Naive B cell (primary cell): Measurements from ENCODE around the gene ADGRB3. TPM values are rescaled to one million over a fixed set of nuclear protein-coding genes. Genes with fewer than 3 reads are reported as not detected.
"Not testable (repeated sequence)": the region's sequence is repeated elsewhere in the genome, so short reads cannot be mapped to it uniquely, and the experiment has no call there.

Source experiments
- ATAC-seq, 2 donors: fragments of 150-1000 bp; cut with Tn5 transposase; 2 replicates each; pipeline ENCODE4 v1.10.0; 2021; ENCODE audit warnings: low read depth in 2 of 2, mild to moderate bottlenecking in 2 of 2, moderate library complexity in 2 of 2
- DNase-seq: peaks from one replicate; pipeline ENCODE4 v3.0.0; 2022
- H3K27ac Mint-ChIP-seq, 6 donors: one replicate each; pipeline ENCODE4 v1.8.0; 2020 to 2022; ENCODE audit warnings: mild to moderate bottlenecking in 6 of 6, mixed read lengths in 6 of 6, moderate library complexity in 5 of 6, inconsistent platforms in 2 of 6
- H3K27me3 Mint-ChIP-seq, 3 donors: one replicate each; pipeline ENCODE4 v1.8.0; 2021 to 2022; ENCODE audit warnings: mixed read lengths in 3 of 3, mild to moderate bottlenecking in 1 of 3
- H3K36me3 Mint-ChIP-seq, 2 donors: one replicate each; pipeline ENCODE4 v1.8.0; 2020 to 2022; ENCODE audit warnings: mixed read lengths in 2 of 2, inconsistent platforms in 1 of 2, mild to moderate bottlenecking in 1 of 2
- H3K4me1 Mint-ChIP-seq, 3 donors: one replicate each; pipeline ENCODE4 v1.8.0; 2020 to 2022; ENCODE audit warnings: mixed read lengths in 3 of 3, inconsistent platforms in 1 of 3, mild to moderate bottlenecking in 1 of 3, moderate library complexity in 1 of 3
- H3K4me3 Mint-ChIP-seq, 8 donors: one replicate each; pipeline ENCODE4 v1.8.0; 2020 to 2022; ENCODE audit warnings: mild to moderate bottlenecking in 8 of 8, mixed read lengths in 8 of 8, moderate library complexity in 8 of 8, inconsistent platforms in 2 of 8
- H3K9me3 Mint-ChIP-seq, 7 donors: one replicate each; pipeline ENCODE4 v1.8.0; 2020 to 2022; ENCODE audit warnings: mixed read lengths in 7 of 7, mild to moderate bottlenecking in 5 of 7, inconsistent platforms in 2 of 7, moderate library complexity in 1 of 7
- polyA plus RNA-seq, 6 donors: library from polyadenylated mRNA; unstranded; fragments of 300-500 nt; fragmentation: Illumina TruSeq; gene quantifications; one replicate each; pipeline ENCODE4 v1.2.3, GENCODE V29; 2021; ENCODE audit warnings: low read depth in 6 of 6

The ADGRB3 gene
- polyA plus RNA-seq, 6 donors from 2014 or later = not detected

DNA sequence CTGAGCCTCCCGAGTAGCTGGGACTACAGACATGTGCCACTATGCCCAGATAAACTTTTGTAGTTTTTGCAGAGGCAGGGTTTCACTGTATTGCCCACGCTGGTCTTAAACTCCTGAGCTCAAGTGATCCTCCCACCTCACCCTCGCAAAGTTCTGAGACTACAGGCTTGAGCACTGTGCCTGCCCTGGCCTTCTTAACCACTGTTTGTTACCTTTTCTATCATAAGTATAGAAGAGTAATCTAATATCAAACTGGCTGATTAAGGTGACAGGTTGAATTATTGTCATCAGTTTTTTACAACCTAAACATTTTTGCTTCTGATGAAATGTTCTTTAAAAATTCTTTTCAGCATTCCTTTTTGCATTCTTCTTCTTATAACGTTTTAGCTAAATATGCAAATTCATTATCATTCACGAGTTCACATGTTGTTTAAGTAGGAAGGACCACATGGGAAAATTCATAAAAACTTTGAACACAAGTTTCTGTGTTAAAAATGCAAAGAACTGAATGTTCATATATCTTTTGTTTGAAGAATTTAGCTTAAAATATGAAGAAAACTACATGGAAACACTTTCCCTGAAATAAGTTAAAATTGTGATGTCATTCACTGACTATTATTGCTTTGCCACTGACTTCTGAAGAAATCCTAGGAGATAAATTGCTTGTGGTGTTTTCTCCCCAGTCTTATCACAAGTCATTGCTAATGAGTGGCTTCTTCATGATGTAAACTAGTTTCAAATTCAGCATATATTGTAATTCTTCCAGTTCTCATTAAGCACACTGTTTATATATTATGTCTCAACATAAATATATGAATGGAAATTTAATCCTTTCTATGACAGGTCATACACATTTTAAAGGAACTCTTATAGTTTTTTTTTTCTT is 106.7 kb downstream of the ADGRB3 start:
- H3K36me3 Mint-ChIP-seq = no peaks in the 10 kb centered on the region
- no peak overlapping the region for H3K4me3 Mint-ChIP-seq
- H3K4me1 Mint-ChIP-seq = no peaks in the 10 kb centered on the region
- ATAC-seq (no peak), DNase-seq (no peak)
- no peak overlapping the region for H3K27ac Mint-ChIP-seq
- peaks cover 0 to 4% (median 0%) of the 10 kb centered on the region in 7 donors for H3K9me3 Mint-ChIP-seq
- no peaks in the 10 kb centered on the region for H3K27me3 Mint-ChIP-seq

DNA sequence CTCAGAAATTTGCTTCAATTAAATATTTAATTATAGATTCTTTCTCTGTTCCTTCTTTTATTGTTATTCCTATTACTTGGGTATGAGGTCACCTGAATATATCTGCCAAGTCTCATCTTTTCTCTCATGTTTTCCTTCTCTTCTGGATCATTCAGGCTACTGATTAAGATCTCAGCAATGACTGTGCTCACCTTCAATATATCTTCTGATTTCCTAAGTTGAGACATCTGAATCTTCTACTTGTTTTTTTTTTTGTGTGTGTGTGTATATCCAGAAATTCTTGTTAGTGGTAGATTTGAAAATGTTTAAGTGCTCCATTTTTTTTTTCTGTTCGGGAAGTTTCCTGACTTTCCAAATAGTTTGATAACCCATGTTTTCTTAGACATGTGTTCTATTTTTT is 108.0 kb downstream of the ADGRB3 start:
- ATAC-seq (no peak), DNase-seq (no peak)
- Mint-ChIP-seq H3K27ac (no peak overlapping the region), H3K4me3 (no peak overlapping the region), H3K9me3 (peaks cover 0 to 4% (median 0%) of the 10 kb centered on the region in 7 donors), H3K27me3 (no peaks in the 10 kb centered on the region), H3K4me1 (no peaks in the 10 kb centered on the region), H3K36me3 (no peaks in the 10 kb centered on the region)

DNA sequence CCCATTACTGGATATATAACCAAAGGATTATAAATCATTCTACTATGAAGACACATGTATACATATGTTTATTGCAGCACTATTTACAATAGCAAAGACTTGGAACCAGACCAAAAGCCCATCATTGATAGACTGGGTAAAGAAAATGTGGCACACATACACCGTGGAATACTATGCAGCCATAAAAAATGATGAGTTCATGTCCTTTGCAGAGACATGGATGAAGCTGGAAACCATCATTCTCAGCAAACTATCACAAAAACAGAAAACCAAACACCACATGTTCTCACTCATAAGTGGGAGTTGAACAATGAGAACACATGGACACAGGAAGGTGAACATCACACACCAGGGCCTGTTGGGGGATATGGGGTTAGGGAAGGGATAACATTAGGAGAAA is 109.3 kb downstream of the ADGRB3 start:
- DNase-seq, ATAC-seq, H3K36me3 Mint-ChIP-seq, H3K27ac Mint-ChIP-seq, H3K4me3 Mint-ChIP-seq, H3K4me1 Mint-ChIP-seq, H3K27me3 Mint-ChIP-seq, H3K9me3 Mint-ChIP-seq: not testable (repeated sequence)

DNA sequence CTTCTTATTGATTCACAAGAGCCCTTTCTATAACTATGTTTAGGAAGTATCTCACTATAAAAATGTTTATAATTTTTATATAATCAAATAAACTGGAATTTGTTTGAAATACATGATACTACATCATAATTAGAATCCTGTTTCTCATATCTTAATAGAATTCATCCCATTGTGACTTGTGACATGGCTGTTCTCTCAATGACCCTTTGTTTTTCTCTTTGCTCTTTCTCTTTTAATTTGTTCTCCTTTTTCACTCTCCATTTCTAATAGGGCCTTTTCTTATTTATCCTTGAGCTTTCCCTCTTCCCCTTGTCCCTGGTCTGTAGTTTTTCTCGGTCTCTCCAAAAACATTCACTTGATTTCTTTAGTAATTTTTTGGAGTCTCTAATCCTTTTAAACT is 111.3 kb downstream of the ADGRB3 start:
- H3K27ac Mint-ChIP-seq = no peak overlapping the region
- DNase-seq (no peak), ATAC-seq (no peak)
- no peak overlapping the region for H3K4me3 Mint-ChIP-seq
- no peaks in the 10 kb centered on the region for H3K4me1 Mint-ChIP-seq
- H3K9me3 Mint-ChIP-seq = peaks cover 0 to 4% (median 0%) of the 10 kb centered on the region in 7 donors
- H3K36me3 Mint-ChIP-seq = no peaks in the 10 kb centered on the region
- no peaks in the 10 kb centered on the region for H3K27me3 Mint-ChIP-seq

DNA sequence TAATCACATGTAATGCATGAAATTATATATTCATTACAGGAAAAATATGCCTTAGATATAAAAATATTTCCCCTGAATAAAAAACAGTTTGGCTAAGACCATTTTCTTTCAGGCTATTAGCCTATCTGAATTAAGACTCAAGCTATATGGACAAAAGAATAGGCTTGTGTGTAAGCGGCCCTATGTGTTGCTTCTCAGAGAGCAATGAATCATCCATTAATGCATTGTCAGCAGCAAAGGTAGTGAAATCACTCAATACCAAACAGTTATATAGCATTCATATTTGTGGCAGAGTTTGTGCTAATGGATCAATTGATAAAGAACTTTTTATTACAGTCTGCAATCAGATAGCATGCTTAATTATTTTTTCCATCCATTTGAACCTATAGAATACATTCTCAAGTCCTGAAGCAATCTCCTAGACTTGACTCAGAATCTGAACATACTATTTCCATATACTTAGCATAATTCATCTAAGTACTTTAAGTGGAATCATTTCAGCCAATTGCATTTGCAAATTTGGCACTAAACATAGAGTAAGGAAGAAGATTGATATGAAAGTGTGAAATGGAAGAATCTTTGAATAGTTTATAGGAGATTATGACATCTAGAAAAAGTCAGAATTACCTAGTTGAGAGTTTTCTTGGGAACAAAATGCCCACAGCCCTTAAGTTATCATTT is 112.2 kb downstream of the ADGRB3 start:
- Mint-ChIP-seq H3K36me3 (no peaks in the 10 kb centered on the region), H3K4me1 (no peaks in the 10 kb centered on the region), H3K27ac (no peak overlapping the region), H3K4me3 (no peak overlapping the region), H3K27me3 (no peaks in the 10 kb centered on the region), H3K9me3 (peaks cover 0 to 4% (median 0%) of the 10 kb centered on the region in 7 donors)
- DNase-seq (no peak), ATAC-seq (no peak)

DNA sequence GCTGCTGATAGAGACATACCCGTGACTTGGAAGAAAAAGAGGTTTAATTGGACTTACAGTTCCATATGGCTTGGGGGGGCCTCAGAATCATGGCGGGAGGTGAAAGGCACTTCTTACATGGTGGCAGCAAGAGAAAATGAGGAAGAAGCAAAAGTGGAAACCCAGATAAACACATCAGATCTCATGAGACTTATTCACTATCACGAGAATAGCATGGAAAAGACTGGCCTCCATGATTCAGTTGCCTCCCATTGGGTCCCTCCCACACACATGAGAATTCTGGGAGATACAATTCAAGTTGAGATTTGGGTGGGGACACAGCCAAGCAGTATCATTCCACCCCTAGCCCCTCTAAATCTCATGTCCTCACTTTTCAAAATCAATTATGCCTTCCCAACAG is 112.8 kb downstream of the ADGRB3 start:
- H3K9me3 Mint-ChIP-seq, H3K4me3 Mint-ChIP-seq, H3K4me1 Mint-ChIP-seq, DNase-seq, H3K36me3 Mint-ChIP-seq, ATAC-seq, H3K27me3 Mint-ChIP-seq, H3K27ac Mint-ChIP-seq: not testable (repeated sequence)

DNA sequence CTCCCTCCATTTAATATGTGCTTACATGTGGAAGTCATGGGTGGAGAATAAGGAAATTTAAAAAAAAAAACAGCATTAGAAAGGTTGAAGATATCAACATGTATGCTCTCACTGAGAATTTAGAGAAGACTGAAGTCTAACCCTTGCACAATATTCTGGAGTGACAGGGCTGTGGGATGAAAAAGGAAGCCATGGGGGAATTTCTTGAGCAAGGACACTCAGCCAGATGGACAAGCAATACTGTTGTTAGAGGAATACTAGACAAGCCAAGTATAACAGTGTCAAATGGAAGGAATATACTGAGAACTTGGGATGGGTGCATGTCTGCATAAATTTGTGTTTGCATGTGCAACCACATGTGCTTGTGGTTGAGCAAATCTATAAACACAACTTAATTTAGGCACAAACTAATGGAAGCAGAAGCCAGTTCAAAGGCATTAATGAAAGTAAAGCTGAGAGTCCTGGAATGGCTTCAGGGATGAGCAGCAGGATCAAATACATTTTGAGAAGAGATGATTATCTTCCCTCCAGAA is 119.7 kb downstream of the ADGRB3 start:
- H3K9me3 Mint-ChIP-seq = peaks cover 0 to 3% (median 0%) of the 10 kb centered on the region in 7 donors
- no peak overlapping the region for H3K27ac Mint-ChIP-seq
- H3K27me3 Mint-ChIP-seq = no peaks in the 10 kb centered on the region
- no peak overlapping the region for H3K4me3 Mint-ChIP-seq
- no peak for ATAC-seq
- no peaks in the 10 kb centered on the region for H3K4me1 Mint-ChIP-seq
- DNase-seq = no peak
- no peaks in the 10 kb centered on the region for H3K36me3 Mint-ChIP-seq

DNA sequence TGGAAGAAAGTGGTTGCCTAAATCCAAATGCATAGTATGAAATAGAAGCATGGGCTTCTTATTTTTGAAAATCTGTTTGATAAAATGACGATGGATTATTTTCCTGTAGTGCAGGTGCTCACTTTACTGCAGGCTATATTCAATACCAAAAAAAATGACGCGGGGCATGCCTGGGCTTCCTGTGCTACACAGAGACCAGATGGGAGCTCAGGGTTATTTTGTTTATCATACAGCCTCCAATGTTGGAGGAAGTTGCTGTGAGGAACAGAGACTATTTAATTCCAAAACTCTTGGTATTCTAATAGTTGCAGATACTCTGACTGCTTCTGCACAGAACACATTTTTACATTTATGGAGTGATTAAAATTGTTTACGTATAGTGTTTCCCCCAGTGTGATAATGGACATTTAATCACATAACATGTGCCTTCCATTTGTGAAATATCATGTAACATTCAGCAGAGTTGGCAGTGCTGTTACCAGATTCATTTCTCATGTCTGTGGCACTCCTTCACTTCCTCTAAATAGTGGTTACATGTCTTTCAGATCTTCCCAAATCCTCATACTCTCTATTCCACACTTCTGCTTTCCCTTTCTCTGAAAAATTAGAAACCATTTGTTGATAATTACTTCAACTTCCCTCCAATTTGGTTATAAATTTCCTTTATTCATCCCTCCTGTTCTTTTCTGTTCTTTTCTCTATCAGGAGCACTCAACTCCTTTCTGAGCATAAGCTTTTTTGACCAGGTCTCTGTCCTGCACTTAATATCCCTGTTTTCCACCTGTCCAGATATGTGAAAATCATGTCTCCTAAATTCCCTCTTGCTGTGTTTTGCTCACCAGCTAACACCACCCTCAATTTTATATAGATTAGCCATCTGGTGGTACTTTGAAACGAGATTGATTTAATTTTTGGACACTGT is 121.6 kb downstream of the ADGRB3 start:
- Mint-ChIP-seq H3K4me3 (no peak overlapping the region), H3K9me3 (peaks cover 0 to 3% (median 0%) of the 10 kb centered on the region in 7 donors), H3K27me3 (no peaks in the 10 kb centered on the region), H3K27ac (no peak overlapping the region), H3K4me1 (no peaks in the 10 kb centered on the region), H3K36me3 (no peaks in the 10 kb centered on the region)
- DNase-seq (no peak), ATAC-seq (no peak)

DNA sequence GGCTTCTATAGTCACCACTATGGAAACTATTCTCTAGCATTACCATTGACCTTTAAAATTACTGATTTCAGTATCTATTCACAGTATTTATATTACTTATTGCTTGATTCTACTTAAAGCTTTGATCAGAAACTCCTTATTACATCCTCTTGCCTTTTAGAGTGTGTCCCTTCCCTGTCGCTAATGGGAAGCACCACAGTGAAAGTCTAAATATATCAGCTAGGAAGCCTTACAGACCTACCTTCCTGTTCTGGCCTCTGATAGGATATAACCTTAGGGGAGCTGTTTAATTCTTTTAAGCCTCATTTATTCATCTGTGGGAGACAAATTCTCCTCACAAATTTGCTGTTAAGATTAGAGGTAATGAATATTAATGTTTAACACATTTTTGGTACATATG is 122.7 kb downstream of the ADGRB3 start:
- Mint-ChIP-seq H3K4me1 (no peaks in the 10 kb centered on the region), H3K9me3 (no peaks in the 10 kb centered on the region), H3K27me3 (no peaks in the 10 kb centered on the region), H3K27ac (no peak overlapping the region), H3K36me3 (no peaks in the 10 kb centered on the region), H3K4me3 (no peak overlapping the region)
- DNase-seq (no peak), ATAC-seq (no peak)

DNA sequence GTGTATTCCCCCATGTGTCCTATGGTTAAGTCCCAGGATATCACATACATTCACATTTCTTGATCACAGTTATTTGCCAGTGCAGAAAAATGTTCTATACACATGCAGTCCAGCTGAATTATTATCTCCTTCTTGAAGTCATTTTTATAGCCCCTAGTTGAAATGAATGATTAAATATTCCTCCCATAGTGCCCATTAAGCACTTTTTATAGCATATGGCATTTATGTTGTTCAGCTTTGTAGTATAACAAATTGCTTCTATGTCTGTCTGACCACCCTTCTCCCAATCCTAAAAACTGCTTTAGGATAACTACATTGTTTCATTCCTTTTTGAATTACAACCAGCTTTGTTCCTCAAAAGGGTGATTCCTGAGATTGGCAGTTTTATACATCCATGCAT is 123.5 kb downstream of the ADGRB3 start:
- no peaks in the 10 kb centered on the region for H3K4me1 Mint-ChIP-seq
- H3K27ac Mint-ChIP-seq = no peak overlapping the region
- no peaks in the 10 kb centered on the region for H3K36me3 Mint-ChIP-seq
- DNase-seq = no peak
- H3K9me3 Mint-ChIP-seq = no peaks in the 10 kb centered on the region
- no peaks in the 10 kb centered on the region for H3K27me3 Mint-ChIP-seq
- no peak for ATAC-seq
- no peak overlapping the region for H3K4me3 Mint-ChIP-seq

DNA sequence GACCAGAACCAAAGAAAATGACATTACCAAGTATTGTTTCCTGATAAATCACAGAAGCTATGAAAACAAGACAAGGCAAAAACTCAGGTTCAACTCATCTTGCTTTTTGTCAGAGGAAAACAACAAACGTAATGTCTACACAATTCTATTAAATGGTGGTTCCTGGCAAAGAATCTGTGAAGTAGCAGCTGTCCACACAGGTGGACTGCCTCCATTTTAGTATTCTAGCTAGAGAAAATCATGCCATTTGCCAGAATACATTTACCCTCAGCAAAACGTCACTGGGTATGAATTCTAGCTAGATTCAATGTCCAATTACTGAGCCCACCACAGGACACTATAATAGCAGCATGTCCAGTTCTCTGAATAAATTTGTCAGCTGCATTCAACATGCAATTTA is 125.4 kb downstream of the ADGRB3 start:
- Mint-ChIP-seq H3K36me3 (no peaks in the 10 kb centered on the region), H3K27me3 (no peaks in the 10 kb centered on the region)
- ATAC-seq = no peak

DNA sequence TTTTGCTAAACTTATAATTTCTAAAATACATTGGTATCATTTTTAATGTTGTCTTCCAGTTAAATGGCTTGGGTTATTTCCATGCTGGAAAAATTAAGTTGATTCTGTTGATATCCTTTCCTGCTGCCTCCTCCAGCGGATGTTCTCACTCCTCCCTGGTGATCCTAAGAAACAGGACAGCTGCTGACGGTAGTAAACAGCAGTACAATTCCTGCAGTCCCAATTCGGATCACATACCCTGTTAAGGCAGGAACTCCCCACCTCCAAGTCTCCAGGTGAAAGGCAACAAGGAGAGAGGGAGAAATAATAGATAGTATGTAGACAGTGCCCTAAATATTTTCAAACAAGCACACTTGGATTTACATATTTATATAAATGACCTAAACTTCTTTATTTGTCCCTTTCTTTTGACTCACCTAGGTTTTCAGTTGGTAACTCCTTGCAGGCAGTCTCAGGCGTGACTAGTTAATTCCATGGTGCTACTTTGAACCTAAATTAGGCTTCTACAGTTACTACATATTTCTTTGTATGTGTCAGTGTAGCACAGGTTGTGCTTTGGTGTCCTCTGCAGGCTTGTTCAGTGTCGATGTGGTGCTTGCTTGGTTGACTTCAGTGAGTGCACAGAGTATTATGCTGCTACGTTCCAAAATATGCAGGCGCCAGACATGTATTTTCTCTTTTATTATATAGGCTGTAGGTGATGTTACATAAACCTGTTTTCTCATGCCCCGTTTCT is 126.0 kb downstream of the ADGRB3 start:
- Mint-ChIP-seq H3K9me3 (no peaks in the 10 kb centered on the region), H3K4me1 (no peaks in the 10 kb centered on the region), H3K4me3 (no peak overlapping the region), H3K27me3 (no peaks in the 10 kb centered on the region), H3K27ac (no peak overlapping the region), H3K36me3 (no peaks in the 10 kb centered on the region)
- ATAC-seq = no peak
- no peak for DNase-seq

More for the DNA sequence above, 125.4 kb downstream of the ADGRB3 start:
- Mint-ChIP-seq H3K4me3 (no peak overlapping the region), H3K4me1 (no peaks in the 10 kb centered on the region), H3K9me3 (no peaks in the 10 kb centered on the region), H3K27ac (no peak overlapping the region)
- DNase-seq = no peak

DNA sequence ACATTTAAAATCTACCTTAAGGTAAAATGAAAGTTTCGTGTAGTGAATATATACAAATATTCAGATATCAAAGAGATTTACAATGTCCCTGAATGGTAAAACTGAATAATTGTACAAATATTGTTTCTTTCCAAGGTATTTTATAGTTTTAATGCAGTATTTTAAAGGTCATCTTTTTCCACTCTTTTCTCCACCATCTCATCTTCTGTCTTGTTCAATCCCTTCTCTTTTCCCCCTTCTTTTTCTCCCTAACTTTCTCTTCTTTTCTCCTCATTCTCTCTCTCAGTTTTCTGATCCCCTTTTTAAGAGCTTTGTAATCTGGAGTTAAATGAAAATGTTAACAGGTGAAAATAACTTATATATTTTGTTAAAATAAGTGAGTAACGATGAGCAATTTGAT is 126.9 kb downstream of the ADGRB3 start:
- no peaks in the 10 kb centered on the region for H3K36me3 Mint-ChIP-seq
- no peaks in the 10 kb centered on the region for H3K27me3 Mint-ChIP-seq
- ATAC-seq (no peak), DNase-seq (no peak)
- H3K9me3 Mint-ChIP-seq = no peaks in the 10 kb centered on the region
- no peak overlapping the region for H3K4me3 Mint-ChIP-seq
- H3K27ac Mint-ChIP-seq = no peak overlapping the region
- no peaks in the 10 kb centered on the region for H3K4me1 Mint-ChIP-seq
